H1 (cell line): ENCODE data around the gene CNPY2. TPM values are rescaled to one million over a fixed set of nuclear protein-coding genes. Genes with fewer than 3 reads are reported as not detected.

Experiments used
- CEBPB ChIP-seq: IDR thresholded peaks from 2 replicates; pipeline ENCODE4 v1.6.1; 2012; ENCODE audit warnings: low read depth, low read length
- JUND ChIP-seq: IDR thresholded peaks from 2 replicates; pipeline ENCODE4 v1.6.1; 2011; ENCODE audit warnings: mild to moderate bottlenecking, improper control_type of control experiment, low read length
- RFX5 ChIP-seq: IDR thresholded peaks from 2 replicates; pipeline ENCODE4 v1.6.1; 2011; ENCODE audit warnings: low read depth, low read length, improper control_type of control experiment, borderline replicate concordance
- SIN3A ChIP-seq, 2 experiments: IDR thresholded peaks in 1 of 2; conservative IDR thresholded peaks in 1 of 2; 2 replicates each; pipeline ENCODE4 v1.6.1; 2011 to 2012; ENCODE audit warnings: low read length in 2 of 2, improper control_type of control experiment in 1 of 2, low read depth in 1 of 2, mild to moderate bottlenecking in 1 of 2
- SUZ12 ChIP-seq: fragments of 200-600 bp; sonication (generic); IDR thresholded peaks from 2 replicates; pipeline ENCODE4 v1.6.1; 2012; ENCODE audit warnings: mild to moderate bottlenecking, inconsistent platforms, low read length, moderate library complexity, mixed read lengths
- TAF7 ChIP-seq: optimal IDR thresholded peaks from 2 replicates; pipeline ENCODE3; 2011; ENCODE audit warnings: low read depth, mild to moderate bottlenecking, inconsistent platforms, low read length, moderate library complexity, borderline replicate concordance
- polyA plus RNA-seq, 7 experiments: library from polyadenylated mRNA; depleted of rRNA in 3 of 7; stranded (reverse) in 5 of 7; unstranded in 2 of 7; fragments of >200 nt in 5 of 7; fragments of 200-250 nt in 2 of 7; gene quantifications; 1 replicate in 5 of 7; 2 replicates in 1 of 7; 4 replicates in 1 of 7; pipeline versions ENCODE4 v1.2.1 to v1.2.3, GENCODE V29; 2011 to 2013; ENCODE audit warnings: missing spikeins in 2 of 7, mixed read lengths in 2 of 7
- total RNA-seq: library from RNA; stranded (reverse); fragmentation: NEBNext Ultra II Directional; extraction: Animal tissue kit (Norgen Biotek cat#: 25700); gene quantifications from 2 replicates; pipeline ENCODE4 v1.2.1, GENCODE V29; 2021
- TF ChIP-seq, protein P1 (sequence below): fragments of 300-600 bp; sonication (generic); IDR thresholded peaks from 2 replicates; pipeline ENCODE4 v1.7.1; 2012; ENCODE audit warnings: low read length, moderate library complexity, mild to moderate bottlenecking, inconsistent platforms; ENCODE audit not compliant: insufficient replicate concordance

The CNPY2 gene
- total and polyA plus RNA-seq, 2 of the 8 experiments (the other 6 are each of a cell fraction or from before 2014, with no cell fraction given): 203 to 281 TPM

- TF ChIP-seq, protein P1, sequence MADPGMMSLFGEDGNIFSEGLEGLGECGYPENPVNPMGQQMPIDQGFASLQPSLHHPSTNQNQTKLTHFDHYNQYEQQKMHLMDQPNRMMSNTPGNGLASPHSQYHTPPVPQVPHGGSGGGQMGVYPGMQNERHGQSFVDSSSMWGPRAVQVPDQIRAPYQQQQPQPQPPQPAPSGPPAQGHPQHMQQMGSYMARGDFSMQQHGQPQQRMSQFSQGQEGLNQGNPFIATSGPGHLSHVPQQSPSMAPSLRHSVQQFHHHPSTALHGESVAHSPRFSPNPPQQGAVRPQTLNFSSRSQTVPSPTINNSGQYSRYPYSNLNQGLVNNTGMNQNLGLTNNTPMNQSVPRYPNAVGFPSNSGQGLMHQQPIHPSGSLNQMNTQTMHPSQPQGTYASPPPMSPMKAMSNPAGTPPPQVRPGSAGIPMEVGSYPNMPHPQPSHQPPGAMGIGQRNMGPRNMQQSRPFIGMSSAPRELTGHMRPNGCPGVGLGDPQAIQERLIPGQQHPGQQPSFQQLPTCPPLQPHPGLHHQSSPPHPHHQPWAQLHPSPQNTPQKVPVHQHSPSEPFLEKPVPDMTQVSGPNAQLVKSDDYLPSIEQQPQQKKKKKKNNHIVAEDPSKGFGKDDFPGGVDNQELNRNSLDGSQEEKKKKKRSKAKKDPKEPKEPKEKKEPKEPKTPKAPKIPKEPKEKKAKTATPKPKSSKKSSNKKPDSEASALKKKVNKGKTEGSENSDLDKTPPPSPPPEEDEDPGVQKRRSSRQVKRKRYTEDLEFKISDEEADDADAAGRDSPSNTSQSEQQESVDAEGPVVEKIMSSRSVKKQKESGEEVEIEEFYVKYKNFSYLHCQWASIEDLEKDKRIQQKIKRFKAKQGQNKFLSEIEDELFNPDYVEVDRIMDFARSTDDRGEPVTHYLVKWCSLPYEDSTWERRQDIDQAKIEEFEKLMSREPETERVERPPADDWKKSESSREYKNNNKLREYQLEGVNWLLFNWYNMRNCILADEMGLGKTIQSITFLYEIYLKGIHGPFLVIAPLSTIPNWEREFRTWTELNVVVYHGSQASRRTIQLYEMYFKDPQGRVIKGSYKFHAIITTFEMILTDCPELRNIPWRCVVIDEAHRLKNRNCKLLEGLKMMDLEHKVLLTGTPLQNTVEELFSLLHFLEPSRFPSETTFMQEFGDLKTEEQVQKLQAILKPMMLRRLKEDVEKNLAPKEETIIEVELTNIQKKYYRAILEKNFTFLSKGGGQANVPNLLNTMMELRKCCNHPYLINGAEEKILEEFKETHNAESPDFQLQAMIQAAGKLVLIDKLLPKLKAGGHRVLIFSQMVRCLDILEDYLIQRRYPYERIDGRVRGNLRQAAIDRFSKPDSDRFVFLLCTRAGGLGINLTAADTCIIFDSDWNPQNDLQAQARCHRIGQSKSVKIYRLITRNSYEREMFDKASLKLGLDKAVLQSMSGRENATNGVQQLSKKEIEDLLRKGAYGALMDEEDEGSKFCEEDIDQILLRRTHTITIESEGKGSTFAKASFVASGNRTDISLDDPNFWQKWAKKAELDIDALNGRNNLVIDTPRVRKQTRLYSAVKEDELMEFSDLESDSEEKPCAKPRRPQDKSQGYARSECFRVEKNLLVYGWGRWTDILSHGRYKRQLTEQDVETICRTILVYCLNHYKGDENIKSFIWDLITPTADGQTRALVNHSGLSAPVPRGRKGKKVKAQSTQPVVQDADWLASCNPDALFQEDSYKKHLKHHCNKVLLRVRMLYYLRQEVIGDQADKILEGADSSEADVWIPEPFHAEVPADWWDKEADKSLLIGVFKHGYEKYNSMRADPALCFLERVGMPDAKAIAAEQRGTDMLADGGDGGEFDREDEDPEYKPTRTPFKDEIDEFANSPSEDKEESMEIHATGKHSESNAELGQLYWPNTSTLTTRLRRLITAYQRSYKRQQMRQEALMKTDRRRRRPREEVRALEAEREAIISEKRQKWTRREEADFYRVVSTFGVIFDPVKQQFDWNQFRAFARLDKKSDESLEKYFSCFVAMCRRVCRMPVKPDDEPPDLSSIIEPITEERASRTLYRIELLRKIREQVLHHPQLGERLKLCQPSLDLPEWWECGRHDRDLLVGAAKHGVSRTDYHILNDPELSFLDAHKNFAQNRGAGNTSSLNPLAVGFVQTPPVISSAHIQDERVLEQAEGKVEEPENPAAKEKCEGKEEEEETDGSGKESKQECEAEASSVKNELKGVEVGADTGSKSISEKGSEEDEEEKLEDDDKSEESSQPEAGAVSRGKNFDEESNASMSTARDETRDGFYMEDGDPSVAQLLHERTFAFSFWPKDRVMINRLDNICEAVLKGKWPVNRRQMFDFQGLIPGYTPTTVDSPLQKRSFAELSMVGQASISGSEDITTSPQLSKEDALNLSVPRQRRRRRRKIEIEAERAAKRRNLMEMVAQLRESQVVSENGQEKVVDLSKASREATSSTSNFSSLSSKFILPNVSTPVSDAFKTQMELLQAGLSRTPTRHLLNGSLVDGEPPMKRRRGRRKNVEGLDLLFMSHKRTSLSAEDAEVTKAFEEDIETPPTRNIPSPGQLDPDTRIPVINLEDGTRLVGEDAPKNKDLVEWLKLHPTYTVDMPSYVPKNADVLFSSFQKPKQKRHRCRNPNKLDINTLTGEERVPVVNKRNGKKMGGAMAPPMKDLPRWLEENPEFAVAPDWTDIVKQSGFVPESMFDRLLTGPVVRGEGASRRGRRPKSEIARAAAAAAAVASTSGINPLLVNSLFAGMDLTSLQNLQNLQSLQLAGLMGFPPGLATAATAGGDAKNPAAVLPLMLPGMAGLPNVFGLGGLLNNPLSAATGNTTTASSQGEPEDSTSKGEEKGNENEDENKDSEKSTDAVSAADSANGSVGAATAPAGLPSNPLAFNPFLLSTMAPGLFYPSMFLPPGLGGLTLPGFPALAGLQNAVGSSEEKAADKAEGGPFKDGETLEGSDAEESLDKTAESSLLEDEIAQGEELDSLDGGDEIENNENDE: no peak
- TF ChIP-seq CEBPB (no peak), RFX5 (no peak), SUZ12 (no peak), JUND (no peak), TAF7 (no peak), SIN3A (conservative IDR thresholded peaks at IDR 0.05 in 1 of 2, IDR thresholded peaks at IDR 0.05 in 1 of 2; ENCODE audit: low read depth in 1 of 2, low read length in 2 of 2) (no peak)
- TF ChIP-seq, all 59 proteins: peak for 0
These were observed 29.6 kb downstream of the CNPY2 start (continued) for GRCh38 chr12:56286044-56286830.
